Stomach (tissue), 9 donors: ENCODE data around the gene GRB7. TPM values are rescaled to one million over a fixed set of nuclear protein-coding genes. Genes with fewer than 3 reads are reported as not detected.

Experiments
- DNase-seq, 2 donors: peaks; one replicate each; pipeline versions ENCODE4 v3.0.0 to v3.0.0-alpha.2; 2013 to 2019
- H3K27ac ChIP-seq, 5 donors: fragments of 200-600 bp in 4 of 5; sonication (generic) in 4 of 5; one replicate each; pipeline ENCODE4 v1.5.1; 2013 to 2019; ENCODE audit warnings: mild to moderate bottlenecking in 1 of 5, moderate library complexity in 1 of 5
- H3K27me3 ChIP-seq, 3 donors: fragments of 200-600 bp; sonication (generic); one replicate each; pipeline ENCODE4 v1.5.1; 2017 to 2019; ENCODE audit warnings: mixed run types in 1 of 3
- H3K36me3 ChIP-seq, 4 donors: fragments of 200-600 bp; sonication (generic); 1 replicate in 3 of 4; 2 replicates in 1 of 4; pipeline ENCODE4 v1.5.1; 2016 to 2019
- H3K4me1 ChIP-seq, 4 donors: fragments of 200-600 bp; sonication (generic); one replicate each; pipeline ENCODE4 v1.5.1; 2016 to 2019
- H3K4me3 ChIP-seq, 4 donors: fragments of 200-600 bp; sonication (generic) in 3 of 4; one replicate each; pipeline ENCODE4 v1.5.1; 2016 to 2019; ENCODE audit warnings: mild to moderate bottlenecking in 1 of 4
- H3K9me3 ChIP-seq, 4 donors: fragments of 200-600 bp; sonication (generic); one replicate each; pipeline ENCODE4 v1.5.1; 2016 to 2019
- EP300 ChIP-seq: sonication (generic); formaldehyde crosslinking; IDR thresholded peaks from one replicate; pipeline ENCODE4 v1.6.1; 2017; ENCODE audit warnings: antibody characterized with exemption
- POLR2A ChIP-seq, 4 donors: fragments of 450-650 bp; IDR thresholded peaks; one replicate each; pipeline ENCODE4 v1.6.1; 2016; ENCODE audit warnings: antibody characterized with exemption in 4 of 4, control low read depth in 2 of 4, mild to moderate bottlenecking in 1 of 4, moderate library complexity in 1 of 4
- POLR2AphosphoS5 ChIP-seq, 3 donors: sonication (generic); formaldehyde crosslinking; IDR thresholded peaks; one replicate each; pipeline ENCODE4 v1.6.1; 2016; ENCODE audit warnings: antibody characterized with exemption in 3 of 3
- WGBS, 5 donors: extraction: QIAGEN DNeasy Blood & Tissue Kit in 3 of 5; methylation state at CpG; one replicate each; pipeline versions ENCODE4 v1.1.5 to v1.1.7; 2013 to 2018; 5-methylcytosine and 5-hydroxymethylcytosine counted together
- intact Hi-C: fragments of 100-400 bp; cut with DNase I; formaldehyde crosslinking; loops from one replicate; pipeline ENCODE4 v1.15.1; 2023; ENCODE audit warnings: low total_unique reads
- polyA plus RNA-seq, 3 donors: library from polyadenylated mRNA; stranded (reverse); fragments of 200-250 nt; gene quantifications; one replicate each; pipeline ENCODE4 v1.2.3, GENCODE V29; 2013
- total RNA-seq, 5 donors: library from RNA; depleted of rRNA; stranded (reverse); fragments of >200 nt; gene quantifications; one replicate each; pipeline versions ENCODE4 v1.1.0 to v1.2.3, GENCODE V29; 2014 to 2016
- TF ChIP-seq, protein P1 (sequence below), 7 experiments: fragments of 450-650 bp in 4 of 7; fragments of 200-600 bp in 3 of 7; sonication (generic) in 3 of 7; IDR thresholded peaks; one replicate each; pipeline ENCODE4 v1.5.1; 2016 to 2019; ENCODE audit warnings: antibody characterized with exemption in 7 of 7, control low read depth in 2 of 7, mild to moderate bottlenecking in 1 of 7
- donor health status: healthy with polysubstance abuse.
- donor health status: Bipolar disorder and iron deficiency.
- donor health status: healthy.

GRB7 gene
- total and polyA plus RNA-seq, 8 donors = 2.3 to 43.9 (median 23.0) TPM

GRCh38 chr17:39751637-39752036 is 13.9 kb downstream of the GRB7 start:
- no peaks in the 10 kb centered on the region for H3K27me3 ChIP-seq
- peaks cover 6 to 36% (median 24%) of the 10 kb centered on the region in 4 donors for H3K4me1 ChIP-seq
- peaks cover 0 to 11% (median 11%) of the 10 kb centered on the region in 4 donors for H3K36me3 ChIP-seq
- intact Hi-C loops = loop anchor here (5.0 kb wide), 1 partner anchor 124 kb away; the partner anchor contains the start of gene PPP1R1B
- no peak for TF ChIP-seq EP300
- no peak for TF ChIP-seq POLR2AphosphoS5 (IDR thresholded peaks at IDR 0.05)
- TF ChIP-seq, protein P1, sequence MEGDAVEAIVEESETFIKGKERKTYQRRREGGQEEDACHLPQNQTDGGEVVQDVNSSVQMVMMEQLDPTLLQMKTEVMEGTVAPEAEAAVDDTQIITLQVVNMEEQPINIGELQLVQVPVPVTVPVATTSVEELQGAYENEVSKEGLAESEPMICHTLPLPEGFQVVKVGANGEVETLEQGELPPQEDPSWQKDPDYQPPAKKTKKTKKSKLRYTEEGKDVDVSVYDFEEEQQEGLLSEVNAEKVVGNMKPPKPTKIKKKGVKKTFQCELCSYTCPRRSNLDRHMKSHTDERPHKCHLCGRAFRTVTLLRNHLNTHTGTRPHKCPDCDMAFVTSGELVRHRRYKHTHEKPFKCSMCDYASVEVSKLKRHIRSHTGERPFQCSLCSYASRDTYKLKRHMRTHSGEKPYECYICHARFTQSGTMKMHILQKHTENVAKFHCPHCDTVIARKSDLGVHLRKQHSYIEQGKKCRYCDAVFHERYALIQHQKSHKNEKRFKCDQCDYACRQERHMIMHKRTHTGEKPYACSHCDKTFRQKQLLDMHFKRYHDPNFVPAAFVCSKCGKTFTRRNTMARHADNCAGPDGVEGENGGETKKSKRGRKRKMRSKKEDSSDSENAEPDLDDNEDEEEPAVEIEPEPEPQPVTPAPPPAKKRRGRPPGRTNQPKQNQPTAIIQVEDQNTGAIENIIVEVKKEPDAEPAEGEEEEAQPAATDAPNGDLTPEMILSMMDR (IDR thresholded peaks at IDR 0.05) = no peak
- no peak for TF ChIP-seq POLR2A (IDR thresholded peaks at IDR 0.05)
- H3K4me3 ChIP-seq = no peak overlapping the region
- no peak for DNase-seq
- H3K27ac ChIP-seq = no peak overlapping the region
- 45 to 65% (median 47%) methylated on average over 9 to 10 of the region's 10 CpGs for WGBS, 5 donors
- no peaks in the 10 kb centered on the region for H3K9me3 ChIP-seq

GRCh38 chr17:39752241-39752881 is 14.6 kb downstream of the GRB7 start:
- intact Hi-C loops = loop anchor here (5.0 kb wide), 1 partner anchor 125 kb away; the partner anchor contains the start of gene PPP1R1B
- no peaks in the 10 kb centered on the region for H3K27me3 ChIP-seq
- H3K9me3 ChIP-seq = no peaks in the 10 kb centered on the region
- peaks cover 6 to 36% (median 24%) of the 10 kb centered on the region in 4 donors for H3K4me1 ChIP-seq
- peak in 1 of 2 donors; percentile 22 for DNase-seq
- 80 to 83% (median 81%) methylated on average over 13 of the region's 13 CpGs for WGBS, 5 donors
- H3K36me3 ChIP-seq = peaks cover 0 to 4% (median 4%) of the 10 kb centered on the region in 4 donors
- H3K27ac ChIP-seq = no peak overlapping the region
- TF ChIP-seq, protein P1 (IDR thresholded peaks at IDR 0.05) = no peak
- TF ChIP-seq POLR2AphosphoS5 (IDR thresholded peaks at IDR 0.05) (no peak), POLR2A (IDR thresholded peaks at IDR 0.05) (no peak), EP300 (no peak)
- H3K4me3 ChIP-seq = no peak overlapping the region

- TF ChIP-seq EP300 = no peak
- TF ChIP-seq POLR2AphosphoS5 (IDR thresholded peaks at IDR 0.05) = peak in 2 of 3 donors; percentile 3 to 31
- intact Hi-C loops = loop anchor here (5.0 kb wide), 1 partner anchor 126 kb away; the partner anchor contains the start of gene PPP1R1B
Observed at GRCh38 chr17:39753514-39754160, 15.9 kb downstream of the GRB7 start.

DNA sequence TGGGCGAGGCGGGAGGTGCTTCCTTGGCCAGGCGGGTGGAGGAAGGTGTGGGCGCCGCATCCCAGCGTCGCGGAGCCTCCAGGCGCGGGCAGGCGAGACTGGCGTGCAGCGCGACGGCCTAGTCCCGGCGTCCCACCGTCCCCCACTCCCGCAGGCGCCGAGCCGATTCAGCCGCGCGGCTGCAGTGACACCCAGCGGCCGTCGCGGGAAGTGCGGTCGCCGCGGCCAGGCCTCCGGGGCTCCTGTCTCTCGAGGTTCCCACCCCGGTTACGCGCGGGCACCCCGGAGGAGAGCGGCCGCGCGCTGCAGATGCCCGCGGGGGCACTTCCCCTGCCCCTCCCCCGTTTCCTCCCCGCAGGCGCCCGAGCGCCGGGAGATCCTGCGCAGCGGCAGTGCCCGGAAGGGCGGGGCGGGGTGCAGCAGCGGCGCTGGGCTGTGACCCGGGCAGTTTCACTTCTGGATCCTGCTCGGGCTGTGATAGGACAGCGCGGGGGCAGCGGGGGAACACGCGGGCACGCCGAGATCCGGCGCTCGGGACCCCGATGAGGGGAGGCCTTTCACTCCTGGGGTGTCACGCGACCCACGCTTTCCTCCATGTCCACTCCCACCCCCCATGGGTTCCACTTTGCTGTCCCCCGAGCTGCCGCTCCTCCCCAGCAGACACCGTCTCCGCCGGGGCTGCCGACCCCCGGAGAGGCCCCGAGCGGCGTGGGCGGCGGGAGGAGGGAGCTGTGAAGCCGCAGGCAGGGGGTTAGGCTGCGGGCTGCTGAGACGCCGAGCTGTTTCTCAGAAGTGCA is 16.6 kb downstream of the GRB7 start:
- H3K27me3 ChIP-seq = no peaks in the 10 kb centered on the region
- WGBS, 5 donors = 0 to 2% (median 0%) methylated on average over 15 to 91 of the region's 91 CpGs
- TF ChIP-seq EP300 (no peak), POLR2AphosphoS5 (IDR thresholded peaks at IDR 0.05) (peak; percentile 79 to 92 (median 86)), POLR2A (IDR thresholded peaks at IDR 0.05) (peak in 1 of 4 donors; percentile 45)
- TF ChIP-seq, protein P1 (IDR thresholded peaks at IDR 0.05) = peak in 6 of 7 experiments; percentile 66 to 99 (median 96)
- DNase-seq = peak; percentile 96 to 97
- peak overlapping the region; percentile 91 to 96 (median 96) for H3K27ac ChIP-seq
- intact Hi-C loops = loop anchor here (5.0 kb wide), 1 partner anchor 127 kb away; the partner anchor contains the start of gene PPP1R1B
- peaks cover 6 to 36% (median 24%) of the 10 kb centered on the region in 4 donors for H3K4me1 ChIP-seq
- no peaks in the 10 kb centered on the region for H3K9me3 ChIP-seq
- H3K4me3 ChIP-seq = peak overlapping the region; percentile 64 to 72 (median 66)
- H3K36me3 ChIP-seq = no peaks in the 10 kb centered on the region

More at GRCh38 chr17:39753514-39754160, 15.9 kb downstream of the GRB7 start:
- peak overlapping the region; percentile 64 to 72 (median 66) for H3K4me3 ChIP-seq
- DNase-seq = peak; percentile 67 to 83
- H3K9me3 ChIP-seq = no peaks in the 10 kb centered on the region
- H3K36me3 ChIP-seq = no peaks in the 10 kb centered on the region
- peak overlapping the region; percentile 91 to 96 (median 96) for H3K27ac ChIP-seq
- WGBS, 5 donors = 6 to 29% (median 8%) methylated on average over 13 to 55 of the region's 55 CpGs
- peaks cover 6 to 36% (median 24%) of the 10 kb centered on the region in 4 donors for H3K4me1 ChIP-seq
- H3K27me3 ChIP-seq = no peaks in the 10 kb centered on the region
